Aorta (tissue), 5 donors: ENCODE data around the gene TAS2R41. TPM values are rescaled to one million over a fixed set of nuclear protein-coding genes. Genes with fewer than 3 reads are reported as not detected.
"Not testable (repeated sequence)": the region's sequence is repeated elsewhere in the genome, so short reads cannot be mapped to it uniquely, and the experiment has no call there.

Source experiments
- ATAC-seq: fragments of 200-7000 bp; cut with Tn5 transposase; one replicate; pipeline ENCODE4 v1.9.1; 2022; ENCODE audit warnings: moderate library complexity; ENCODE audit not compliant: low FRiP score
- DNase-seq, 2 donors: peaks; one replicate each; pipeline ENCODE4 v3.0.0-alpha.2; 2020
- H3K27ac ChIP-seq, 2 donors: one replicate each; pipeline ENCODE4 v1.5.1; 2013; ENCODE audit warnings: low read length in 2 of 2, mild to moderate bottlenecking in 2 of 2, moderate library complexity in 2 of 2, control low read depth in 1 of 2, inconsistent platforms in 1 of 2, low read depth in 1 of 2
- H3K27me3 ChIP-seq, 2 donors: one replicate each; pipeline ENCODE4 v1.6.1; 2013; ENCODE audit warnings: control low read depth in 1 of 2, low read length in 1 of 2, mild to moderate bottlenecking in 1 of 2, moderate library complexity in 1 of 2; ENCODE audit not compliant: insufficient read depth in 2 of 2, control insufficient read depth in 1 of 2
- H3K36me3 ChIP-seq, 2 donors: one replicate each; pipeline ENCODE4 v1.6.1; 2013; ENCODE audit warnings: control low read depth in 1 of 2, low read length in 1 of 2, mild to moderate bottlenecking in 1 of 2; ENCODE audit not compliant: insufficient read depth in 2 of 2, control insufficient read depth in 1 of 2
- H3K4me1 ChIP-seq, 2 donors: one replicate each; pipeline ENCODE4 v1.6.1; 2013; ENCODE audit warnings: low read length in 2 of 2, control low read depth in 1 of 2, mild to moderate bottlenecking in 1 of 2, moderate library complexity in 1 of 2; ENCODE audit not compliant: insufficient read depth in 2 of 2, control insufficient read depth in 1 of 2
- H3K4me3 ChIP-seq, 2 donors: one replicate each; pipeline ENCODE4 v1.5.1; 2013; ENCODE audit warnings: low read length in 2 of 2, control low read depth in 1 of 2, mild to moderate bottlenecking in 1 of 2
- H3K9me3 ChIP-seq: one replicate; pipeline ENCODE4 v1.6.1; 2013; ENCODE audit warnings: mild to moderate bottlenecking, low read length; ENCODE audit not compliant: control insufficient read depth
- WGBS, 2 donors: extraction: QIAGEN DNeasy Blood & Tissue Kit; methylation state at CpG; one replicate each; pipeline ENCODE4 v1.1.7; 2013; 5-methylcytosine and 5-hydroxymethylcytosine counted together
- intact Hi-C, 2 donors: fragments of 100-400 bp; cut with DNase I; formaldehyde crosslinking; loops; one replicate each; pipeline versions ENCODE4 v1.14.2 to v1.15.0; 2022
- polyA plus RNA-seq, 2 donors: library from polyadenylated mRNA; stranded (reverse); fragments of 200-250 nt; gene quantifications; one replicate each; pipeline ENCODE4 v1.2.3, GENCODE V29; 2013
- total RNA-seq, 2 donors: library from RNA; stranded (reverse); fragmentation: NEBNext Ultra II Directional; extraction: Animal tissue kit (Norgen Biotek cat#: 25700); gene quantifications; one replicate each; pipeline ENCODE4 v1.2.1, GENCODE V29; 2021
- donor health status: healthy with polysubstance abuse.
- donor health status: Bipolar disorder and iron deficiency.
- donor health status: DM: no; HTN: no; CAD: no.
- donor health status: DM: no; HTN: no; CAD: no.
- donor health status: DM: yes; HTN: yes; CAD: no.

Gene TAS2R41
- total and polyA plus RNA-seq, 4 donors, result 0.69 to 1.0 TPM; not detected in 2

DNA sequence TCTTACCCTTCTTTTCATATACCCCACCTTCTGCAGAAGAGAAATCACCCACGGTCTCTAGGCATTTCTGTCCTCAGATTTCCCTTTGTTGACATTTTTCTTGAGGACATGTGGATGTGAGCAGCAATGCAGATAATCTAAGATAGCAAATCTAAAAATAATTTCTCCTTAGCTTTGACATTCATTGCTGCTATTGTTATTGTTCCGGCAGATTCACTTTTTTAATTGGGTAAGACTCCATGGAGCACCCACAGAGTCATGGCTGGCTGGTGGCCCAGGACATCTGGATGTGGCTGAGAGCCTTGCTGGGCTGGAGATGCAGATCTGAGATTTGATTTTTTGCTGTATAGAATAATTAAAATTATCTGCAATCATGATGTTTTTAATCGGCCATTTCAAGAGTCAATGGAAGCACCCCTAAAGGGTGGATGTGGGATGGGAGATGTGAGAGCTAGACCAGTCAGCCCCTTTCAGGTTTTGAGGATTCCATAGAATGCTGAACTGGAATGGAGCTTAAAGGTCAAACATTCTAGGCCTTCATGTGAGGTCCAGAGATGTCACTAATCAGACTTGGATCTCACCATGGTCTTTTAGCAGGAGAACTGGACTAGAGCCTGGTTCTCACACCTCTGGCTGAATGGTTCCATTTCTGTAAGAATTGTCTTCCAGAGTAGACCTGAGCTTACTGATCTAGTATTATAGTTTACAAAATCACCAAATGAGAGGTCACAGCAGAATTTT is 37.5 kb downstream of the TAS2R41 start:
- Histone ChIP-seq H3K27ac (no peak overlapping the region), H3K4me1 (no peaks in the 10 kb centered on the region), H3K27me3 (no peaks in the 10 kb centered on the region), H3K36me3 (no peaks in the 10 kb centered on the region), H3K9me3 (no peaks in the 10 kb centered on the region), H3K4me3 (no peak overlapping the region)
- DNase-seq, result no peak
- intact Hi-C loops, result no loop called here
- 83 to 86% methylated on average over 3 of the region's 3 CpGs for WGBS, 2 donors
- ATAC-seq, result no peak

DNA sequence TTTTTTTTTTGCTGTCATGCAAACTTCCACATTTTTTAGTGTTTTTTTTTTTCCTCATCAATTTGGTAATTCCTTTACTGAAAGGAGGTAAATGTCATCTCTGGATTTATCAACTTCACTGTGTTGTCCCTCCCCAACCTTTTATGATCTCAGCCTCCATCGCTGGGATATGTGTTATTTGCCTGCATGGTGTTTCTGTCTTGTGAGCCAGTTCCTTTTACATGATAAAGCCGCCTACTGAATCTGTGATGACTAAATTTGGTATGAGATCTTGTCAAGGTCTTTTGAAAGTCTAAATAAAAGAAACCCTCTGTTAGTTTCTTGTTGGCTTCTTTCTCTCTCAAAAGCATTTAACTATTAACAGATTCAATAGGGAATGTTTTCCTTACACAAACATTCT is 39.3 kb downstream of the TAS2R41 start:
- intact Hi-C loops, result no loop called here
- Histone ChIP-seq H3K27me3 (no peaks in the 10 kb centered on the region), H3K4me3 (no peak overlapping the region), H3K9me3 (no peaks in the 10 kb centered on the region), H3K4me1 (no peaks in the 10 kb centered on the region), H3K36me3 (no peaks in the 10 kb centered on the region), H3K27ac (no peak overlapping the region)
- ATAC-seq (no peak), DNase-seq (no peak)
- WGBS, 2 donors, result 85 to 87% methylated on average over 2 of the region's 2 CpGs

DNA sequence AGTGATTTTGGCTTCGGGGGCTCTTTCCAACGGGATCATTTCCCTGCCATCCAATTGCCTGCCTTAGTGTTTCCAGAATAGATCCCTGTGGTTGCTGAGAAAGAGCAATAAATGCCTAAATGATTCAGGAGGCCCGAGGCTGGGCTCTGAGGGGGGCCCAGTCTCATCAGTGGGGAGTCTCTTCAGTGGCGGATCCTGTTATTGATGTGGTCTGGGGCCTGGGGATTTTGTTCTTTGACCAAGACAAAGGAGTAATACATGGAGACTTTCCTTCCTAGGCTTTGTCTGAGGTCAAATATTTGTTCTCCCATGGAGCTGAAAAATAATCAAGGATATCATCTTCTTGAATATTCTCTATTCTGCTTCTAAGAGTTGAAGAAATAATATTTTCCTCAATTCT is 40.8 kb downstream of the TAS2R41 start:
- no peaks in the 10 kb centered on the region for H3K36me3 ChIP-seq
- no peaks in the 10 kb centered on the region for H3K27me3 ChIP-seq
- intact Hi-C loops, result no loop called here
- no peaks in the 10 kb centered on the region for H3K4me1 ChIP-seq
- ATAC-seq (no peak), DNase-seq (no peak)
- H3K27ac ChIP-seq, result no peak overlapping the region
- WGBS, 2 donors, result 55 to 61% methylated on average over 4 of the region's 4 CpGs
- H3K4me3 ChIP-seq, result no peak overlapping the region
- no peaks in the 10 kb centered on the region for H3K9me3 ChIP-seq

DNA sequence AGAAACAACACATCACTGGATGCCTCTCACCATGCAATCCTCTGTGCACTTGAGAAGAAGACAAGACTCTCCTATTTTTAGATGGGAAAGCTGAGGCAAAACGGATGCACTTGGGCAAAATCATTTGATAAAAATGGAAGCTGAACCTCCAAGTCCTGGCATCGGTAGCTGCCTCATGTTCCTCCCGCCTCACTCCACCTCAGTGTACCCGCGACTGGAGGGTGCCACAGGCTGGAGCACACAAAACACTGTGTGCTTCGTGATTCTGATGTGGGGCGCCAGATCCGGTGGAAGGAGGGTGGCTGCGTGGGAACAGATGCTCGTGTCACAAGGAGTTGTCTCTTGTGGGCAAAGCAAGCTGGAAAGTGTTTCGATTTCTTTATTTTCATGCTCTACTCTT is 41.3 kb downstream of the TAS2R41 start:
- no peak overlapping the region for H3K4me3 ChIP-seq
- H3K27me3 ChIP-seq, result no peaks in the 10 kb centered on the region
- ATAC-seq, result no peak
- 89 to 93% methylated on average over 11 of the region's 11 CpGs for WGBS, 2 donors
- H3K36me3 ChIP-seq, result no peaks in the 10 kb centered on the region
- no peaks in the 10 kb centered on the region for H3K4me1 ChIP-seq
- H3K9me3 ChIP-seq, result no peaks in the 10 kb centered on the region
- intact Hi-C loops, result no loop called here
- no peak for DNase-seq
- H3K27ac ChIP-seq, result no peak overlapping the region

DNA sequence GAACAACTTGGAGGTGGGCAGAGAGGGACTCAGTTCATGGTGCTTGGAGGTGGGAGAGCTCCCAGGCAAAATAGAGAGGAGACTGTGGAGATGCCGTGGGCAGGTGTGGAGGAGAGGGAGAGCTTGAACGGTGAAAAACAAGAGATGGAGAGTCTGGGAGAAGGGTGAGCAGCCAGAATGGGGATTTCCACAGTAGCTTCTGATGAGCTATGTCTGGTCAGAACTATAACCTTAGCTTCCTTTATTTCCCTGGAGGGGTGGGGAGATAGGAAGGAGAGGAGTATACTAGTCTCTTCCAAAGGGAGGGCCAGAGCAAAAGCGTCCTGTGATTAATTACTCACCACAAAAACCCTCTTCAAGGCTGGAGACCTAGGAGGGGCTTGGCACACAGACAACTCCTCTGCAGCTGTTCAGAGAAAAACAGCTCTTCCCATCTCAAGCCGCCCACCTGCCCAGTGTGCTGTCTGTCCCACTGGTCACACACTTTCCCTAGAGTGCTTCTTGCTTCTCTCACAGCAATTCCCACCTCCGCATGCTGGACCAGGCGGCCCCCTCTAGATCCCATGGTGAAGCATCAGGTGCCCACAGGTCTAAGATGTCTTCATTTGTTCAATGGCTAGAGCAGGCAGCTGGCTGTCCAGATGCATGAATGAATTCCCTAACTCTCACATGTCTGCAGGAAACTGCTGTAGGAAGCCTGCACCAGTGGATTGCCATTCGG is 41.9 kb downstream of the TAS2R41 start:
- intact Hi-C loops, result no loop called here
- no peaks in the 10 kb centered on the region for H3K4me1 ChIP-seq
- ATAC-seq, result no peak
- no peak for DNase-seq
- H3K9me3 ChIP-seq, result no peaks in the 10 kb centered on the region
- H3K27me3 ChIP-seq, result no peaks in the 10 kb centered on the region
- no peak overlapping the region for H3K27ac ChIP-seq
- H3K4me3 ChIP-seq, result no peak overlapping the region
- no peaks in the 10 kb centered on the region for H3K36me3 ChIP-seq
- WGBS, 2 donors, result 86 to 90% methylated on average over 7 of the region's 7 CpGs

DNA sequence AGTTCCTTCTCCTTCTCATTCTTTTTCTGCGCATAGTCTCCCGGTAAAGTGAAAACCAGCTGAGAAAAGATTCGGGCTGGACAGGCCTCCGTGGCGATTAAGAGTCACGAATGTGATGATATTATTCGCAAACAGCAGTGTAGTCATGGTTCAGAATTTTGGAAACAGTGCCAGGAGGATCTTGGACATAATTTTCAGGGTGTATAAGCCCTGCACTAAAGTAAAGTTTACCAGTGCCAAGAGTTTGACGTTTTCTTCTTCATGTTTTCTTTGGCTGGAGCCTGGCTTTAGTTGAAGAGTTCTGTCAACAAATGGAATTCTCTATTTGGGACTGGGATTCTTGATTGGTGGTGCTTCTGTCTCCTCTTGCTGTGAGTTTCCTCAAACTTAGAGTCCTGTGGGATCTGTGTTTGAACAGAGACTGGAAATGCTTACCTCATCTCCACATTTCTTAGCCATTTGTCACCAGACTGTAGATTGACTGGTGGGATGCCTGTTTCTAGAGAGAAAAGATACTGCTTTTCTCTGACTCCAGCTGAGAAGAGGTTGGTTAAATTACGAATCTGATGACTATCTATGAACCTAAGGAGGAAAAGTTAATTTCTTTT is 44.7 kb downstream of the TAS2R41 start:
- H3K36me3 ChIP-seq, intact Hi-C loops, DNase-seq, H3K27ac ChIP-seq, H3K4me1 ChIP-seq, H3K9me3 ChIP-seq, H3K4me3 ChIP-seq, H3K27me3 ChIP-seq: not testable (repeated sequence)
- WGBS, 2 donors, result no CpG with 5 or more reads among the region's 9 CpGs
- peak; percentile 66 for ATAC-seq

Other genes with a start within 250 kb of the TAS2R41 start
- 100 to 1,000 TPM in 1 of 2 donors, 10 to 100 TPM in 1; 75.6 to 123 TPM for gene GSTK1, start 214.4 kb upstream of the TAS2R41 start, total RNA-seq
- 100 to 1,000 TPM in 1 of 2 donors, 10 to 100 TPM in 1; 99.5 to 172 TPM for gene GSTK1, start 214.4 kb upstream of the TAS2R41 start, polyA plus RNA-seq
- gene TMEM139, start 192.9 kb upstream of the TAS2R41 start, total RNA-seq, result 1 to 10 TPM in 1 of 2 donors, under 1 TPM in 1; 0.32 to 1.2 TPM
- 10 to 100 TPM in 1 of 2 donors, under 1 TPM in 1; 0.10 to 17.3 TPM for gene TMEM139, start 192.9 kb upstream of the TAS2R41 start, polyA plus RNA-seq
- gene CASP2, start 189.5 kb upstream of the TAS2R41 start, total RNA-seq, result 10 to 100 TPM; 21.7 to 23.9 TPM
- gene CASP2, start 189.5 kb upstream of the TAS2R41 start, polyA plus RNA-seq, result 1 to 10 TPM; 2.6 to 5.9 TPM
- gene CLCN1, start 161.8 kb upstream of the TAS2R41 start, total RNA-seq, result not detected
- not detected for gene CLCN1, start 161.8 kb upstream of the TAS2R41 start, polyA plus RNA-seq
- gene FAM131B, start 115.2 kb upstream of the TAS2R41 start, total RNA-seq, result 1 to 10 TPM; 2.8 to 3.8 TPM
- 1 to 10 TPM in 1 of 2 donors, under 1 TPM in 1; 0.41 to 1.0 TPM for gene FAM131B, start 115.2 kb upstream of the TAS2R41 start, polyA plus RNA-seq
- 100 to 1,000 TPM; 307 to 499 TPM for gene ZYX, start 96.5 kb upstream of the TAS2R41 start, total RNA-seq
- gene ZYX, start 96.5 kb upstream of the TAS2R41 start, polyA plus RNA-seq, result 100 to 1,000 TPM; 131 to 305 TPM
- under 1 TPM; 0.21 to 0.45 TPM for gene EPHA1, start 69.0 kb upstream of the TAS2R41 start, total RNA-seq
- 1 to 10 TPM in 1 of 2 donors, under 1 TPM in 1; 0.20 to 1.9 TPM for gene EPHA1, start 69.0 kb upstream of the TAS2R41 start, polyA plus RNA-seq
- gene TAS2R60, start 34.4 kb upstream of the TAS2R41 start, total RNA-seq, result 1 to 10 TPM; 1.2 to 2.7 TPM
- gene TAS2R60, start 34.4 kb upstream of the TAS2R41 start, polyA plus RNA-seq, result not detected
- gene CTAGE15, start 93.9 kb downstream of the TAS2R41 start, total RNA-seq, result under 1 TPM in 1 of 2 donors, not detected in 1; 0.99 TPM
- gene CTAGE15, start 93.9 kb downstream of the TAS2R41 start, polyA plus RNA-seq, result not detected
- 1 to 10 TPM; 3.6 to 6.3 TPM for gene TCAF2, start 143.1 kb downstream of the TAS2R41 start, total RNA-seq
- gene TCAF2, start 143.1 kb downstream of the TAS2R41 start, polyA plus RNA-seq, result 1 to 10 TPM in 1 of 2 donors, under 1 TPM in 1; 0.50 to 1.9 TPM